Skin epidermis (tissue), 12 donors: ENCODE measurements around the gene MAN2B1.
A peak's percentile ranks its signal among the peaks of the same experiment; 100 is the strongest.
"Not testable (repeated sequence)": the region's sequence is repeated elsewhere in the genome, so short reads cannot be mapped to it uniquely, and the experiment has no call there.

Source experiments
- H3K27ac ChIP-seq, 21 experiments: fragments of 200-600 bp; sonication (generic) in 11 of 21; one replicate each; pipeline ENCODE4 v1.5.0; 2020; ENCODE audit warnings: mild to moderate bottlenecking in 3 of 21, inconsistent platforms in 2 of 21, moderate library complexity in 2 of 21
- H3K4me3 ChIP-seq, 7 experiments: fragments of 200-600 bp; sonication (generic) in 2 of 7; one replicate each; pipeline ENCODE4 v1.5.0; 2020; ENCODE audit warnings: inconsistent platforms in 2 of 7, mild to moderate bottlenecking in 2 of 7, moderate library complexity in 1 of 7

Gene MAN2B1

GRCh38 chr19:12629215-12629614 is 37.3 kb downstream of the MAN2B1 start:
- Histone ChIP-seq H3K4me3 (no peak overlapping the region), H3K27ac (no peak overlapping the region)

DNA sequence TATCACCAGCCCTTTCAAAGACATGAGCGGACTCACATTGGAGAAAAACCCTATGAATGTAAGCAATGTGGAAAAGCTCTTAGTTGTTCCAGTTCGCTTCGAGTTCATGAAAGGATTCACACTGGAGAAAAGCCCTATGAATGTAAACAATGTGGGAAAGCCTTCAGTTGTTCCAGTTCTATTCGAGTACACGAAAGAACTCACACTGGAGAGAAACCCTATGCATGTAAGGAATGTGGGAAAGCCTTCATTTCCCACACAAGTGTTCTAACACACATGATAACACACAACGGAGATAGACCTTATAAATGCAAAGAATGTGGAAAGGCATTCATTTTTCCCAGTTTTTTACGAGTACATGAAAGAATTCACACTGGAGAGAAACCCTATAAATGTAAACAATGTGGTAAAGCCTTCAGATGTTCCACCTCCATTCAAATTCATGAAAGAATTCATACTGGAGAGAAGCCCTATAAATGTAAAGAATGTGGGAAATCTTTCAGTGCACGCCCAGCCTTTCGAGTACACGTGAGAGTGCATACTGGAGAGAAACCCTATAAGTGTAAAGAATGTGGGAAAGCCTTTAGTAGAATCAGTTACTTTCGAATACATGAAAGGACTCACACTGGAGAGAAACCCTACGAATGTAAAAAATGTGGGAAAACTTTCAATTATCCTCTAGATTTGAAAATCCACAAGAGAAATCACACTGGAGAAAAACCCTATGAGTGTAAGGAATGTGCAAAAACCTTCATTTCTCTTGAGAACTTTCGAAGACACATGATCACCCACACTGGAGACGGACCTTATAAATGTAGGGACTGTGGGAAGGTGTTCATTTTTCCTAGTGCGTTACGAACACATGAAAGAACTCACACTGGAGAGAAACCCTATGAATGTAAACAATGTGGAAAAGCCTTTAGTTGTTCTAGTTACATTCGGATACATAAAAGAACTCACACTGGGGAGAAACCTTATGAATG is 38.2 kb downstream of the MAN2B1 start:
- Histone ChIP-seq H3K27ac (no peak overlapping the region), H3K4me3 (no peak overlapping the region)

DNA sequence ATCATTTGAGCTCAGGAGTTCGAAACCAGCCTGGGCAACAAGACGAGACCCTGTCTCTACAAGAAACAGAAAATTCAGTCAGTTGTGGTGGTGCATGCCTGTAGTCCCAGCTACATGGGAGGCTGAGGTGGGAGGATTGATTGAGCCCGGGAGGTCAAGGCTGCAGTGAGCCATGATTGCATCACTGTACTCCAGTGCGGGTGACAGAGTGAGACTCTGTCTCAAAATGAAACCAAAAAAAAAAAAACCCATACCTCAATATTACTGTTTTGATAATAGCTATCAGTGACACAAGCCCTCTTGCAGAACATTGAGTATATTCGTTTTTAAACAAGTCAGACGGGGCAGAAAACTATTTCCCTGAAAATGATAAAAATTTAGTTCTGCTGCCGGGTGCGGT is 39.6 kb downstream of the MAN2B1 start:
- Histone ChIP-seq H3K27ac (no peak overlapping the region), H3K4me3 (no peak overlapping the region)

DNA sequence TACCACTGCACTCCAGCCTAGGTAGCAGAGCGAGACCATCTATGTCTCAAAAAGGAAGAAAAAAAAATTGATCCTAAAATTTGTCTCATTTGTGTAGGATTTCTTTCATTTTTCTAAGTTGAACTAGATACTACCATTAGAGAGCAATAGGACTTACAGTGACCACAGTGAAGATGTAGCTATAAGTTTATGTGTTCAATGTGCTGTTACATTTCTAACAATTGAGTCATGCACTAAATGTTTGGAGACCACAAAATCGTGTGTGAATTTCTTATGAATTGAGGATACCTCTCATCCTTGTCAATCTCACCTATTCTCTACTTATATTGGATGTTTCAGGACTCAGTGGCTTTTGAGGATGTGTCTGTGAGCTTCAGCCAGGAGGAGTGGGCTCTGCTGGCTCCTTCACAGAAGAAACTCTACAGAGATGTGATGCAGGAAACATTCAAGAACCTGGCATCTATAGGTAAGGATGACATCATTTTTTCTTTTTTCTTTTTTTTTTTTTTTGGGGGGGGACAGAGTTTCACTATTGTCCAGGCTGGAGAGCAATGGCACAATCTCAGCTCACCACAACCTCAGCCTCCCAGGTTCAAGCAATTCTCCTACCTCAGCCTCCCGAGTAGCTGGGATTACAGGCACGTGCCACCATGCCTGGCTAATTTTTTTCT is 43.0 kb downstream of the MAN2B1 start:
- Histone ChIP-seq H3K27ac (no peak overlapping the region), H3K4me3 (no peak overlapping the region)

GRCh38 chr19:12621253-12622024 is 45.1 kb downstream of the MAN2B1 start:
- not testable (repeated sequence) for H3K4me3 ChIP-seq, H3K27ac ChIP-seq

DNA sequence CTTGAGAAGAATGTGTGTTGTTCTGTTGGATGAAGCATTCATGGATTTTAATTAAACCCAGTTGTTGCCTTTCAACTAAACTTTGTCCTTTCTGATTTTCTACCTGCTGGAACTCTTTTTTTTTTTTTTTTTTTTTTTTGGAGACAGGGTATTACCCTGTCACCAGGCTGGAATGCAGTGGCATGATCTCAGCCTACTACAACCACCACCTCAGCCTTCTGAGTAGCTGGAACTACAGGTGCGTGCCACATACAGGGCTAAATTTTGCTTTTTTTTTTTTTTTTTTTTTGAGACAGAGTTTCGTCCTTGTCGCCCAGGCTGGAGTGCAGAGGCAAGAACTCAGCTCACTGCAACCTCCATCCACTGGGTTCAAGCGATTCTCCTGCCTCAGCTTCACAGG is 48.9 kb downstream of the MAN2B1 start:
- no peak overlapping the region for H3K27ac ChIP-seq
- no peak overlapping the region for H3K4me3 ChIP-seq

DNA sequence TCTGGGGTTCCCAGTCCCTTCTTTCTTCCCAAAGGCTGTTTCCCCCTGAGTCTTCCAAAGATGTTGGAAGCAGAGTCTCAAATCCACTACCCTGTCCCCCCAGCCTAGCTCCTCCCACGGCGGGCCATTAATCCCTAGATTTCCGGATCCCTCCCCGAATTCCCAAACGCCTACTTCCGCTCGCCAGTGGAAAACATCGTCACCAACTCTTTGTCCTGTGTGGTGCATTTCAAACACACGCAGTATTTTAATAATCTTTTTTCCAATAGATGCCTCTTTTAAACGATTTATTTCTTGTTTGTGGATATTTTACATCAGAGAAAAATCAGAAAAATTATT is 55.2 kb downstream of the MAN2B1 start:
- Histone ChIP-seq H3K4me3 (peak overlapping the region; percentile 72 to 100 (median 100)), H3K27ac (peak overlapping the region; percentile 67 to 99 (median 94))

DNA sequence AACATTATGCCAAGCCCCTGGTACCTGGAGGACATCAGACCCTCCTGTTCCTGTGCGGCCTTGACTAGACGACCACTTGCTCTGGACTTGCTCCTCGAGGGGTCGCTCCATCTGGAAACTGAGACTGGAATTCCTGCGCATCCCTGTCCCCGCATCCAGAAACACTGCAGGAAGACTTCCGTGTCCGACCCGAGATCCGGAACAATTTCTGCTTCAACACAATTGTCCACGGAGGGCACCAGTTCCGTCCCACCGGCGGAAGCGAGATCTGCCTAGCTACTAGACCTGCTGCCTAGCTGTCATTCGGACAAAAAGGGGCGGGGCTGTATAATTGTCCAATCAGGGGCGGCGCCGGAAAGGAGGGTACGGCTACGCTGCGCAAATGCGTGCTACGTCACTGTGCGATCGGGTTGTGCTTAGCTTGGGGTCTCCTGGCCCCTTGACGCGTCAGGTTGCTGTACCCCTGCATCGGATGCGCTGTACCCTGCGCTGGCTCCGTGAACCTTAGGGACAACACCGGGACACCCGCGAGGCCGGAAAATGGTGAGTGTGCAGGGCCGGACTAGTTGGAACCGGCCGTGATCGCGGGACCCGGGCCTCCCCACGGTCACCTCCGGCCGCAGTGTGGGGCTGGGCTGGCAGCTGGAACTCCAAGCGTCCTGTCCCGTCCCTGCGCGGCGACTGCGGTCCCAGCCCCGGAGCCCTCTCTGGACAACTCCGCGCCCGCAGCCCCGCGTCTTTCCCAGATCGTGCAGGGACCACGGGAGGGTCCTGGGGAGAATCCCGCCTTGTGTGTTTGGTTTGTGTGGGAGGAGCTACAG is 55.8 kb downstream of the MAN2B1 start, which contains the start of the genes ZNF490 and ZNF791:
Gene ZNF490 (minus strand): TSS at position 274 of the 821 bp plus-strand sequence. CDS start 133 bp downstream, at position 141.
Gene ZNF791 (plus strand): TSS at position 381 of the 821 bp plus-strand sequence. CDS start 160 bp downstream, at position 541.
- peak within 1 kb of the TSS; percentile 67 to 99 (median 94) for H3K27ac ChIP-seq
- peak within 1 kb of the TSS; percentile 72 to 100 (median 100) for H3K4me3 ChIP-seq

- Histone ChIP-seq H3K4me3 (no peak overlapping the region), H3K27ac (no peak overlapping the region)
Observed at GRCh38 chr19:12607631-12608030, 58.9 kb downstream of the MAN2B1 start.

DNA sequence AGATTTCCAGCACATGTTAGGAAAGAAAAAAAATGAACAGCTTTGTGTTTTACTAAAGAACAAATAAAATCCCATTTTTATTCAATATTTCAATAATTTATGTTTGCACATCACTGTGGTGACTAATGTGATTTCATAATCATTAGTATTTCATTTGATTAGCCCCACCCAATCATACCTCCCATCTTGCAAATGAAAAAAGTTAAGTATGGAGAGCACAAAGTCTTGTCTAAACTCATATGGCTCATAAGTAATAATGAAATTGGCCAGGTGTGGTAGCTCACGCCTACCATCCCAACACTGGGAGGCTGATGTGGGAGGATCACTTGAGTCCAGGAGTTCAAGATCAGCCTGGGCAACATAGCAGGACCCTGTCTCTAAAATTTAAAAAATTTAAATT is 59.7 kb downstream of the MAN2B1 start:
- H3K27ac ChIP-seq, result no peak overlapping the region
- no peak overlapping the region for H3K4me3 ChIP-seq

DNA sequence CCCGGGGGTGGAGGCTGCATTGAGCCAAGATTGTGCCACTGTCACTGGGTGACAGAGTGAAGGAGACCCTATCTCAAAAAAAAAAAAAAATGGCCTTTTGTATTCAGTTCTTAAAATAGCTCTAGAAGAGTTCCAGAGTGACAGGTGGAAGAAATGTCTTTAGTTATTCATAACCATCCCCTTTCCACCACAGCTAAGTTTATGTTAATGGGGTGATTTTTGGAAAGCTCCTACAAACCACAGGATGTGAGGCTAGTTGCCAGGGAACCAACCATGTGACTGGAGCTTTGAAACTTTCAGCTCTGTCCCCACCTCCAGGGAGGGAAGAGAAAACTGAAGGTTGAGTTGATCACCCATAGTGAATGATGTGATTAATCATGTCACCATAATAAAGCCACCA is 62.8 kb downstream of the MAN2B1 start:
- H3K27ac ChIP-seq, result peak overlapping the region in 1 of 21 experiments; percentile 32
- H3K4me3 ChIP-seq, result no peak overlapping the region

- H3K4me3 ChIP-seq, result no peak overlapping the region
- H3K27ac ChIP-seq, result no peak overlapping the region
Observed at GRCh38 chr19:12597594-12597993, 68.9 kb downstream of the MAN2B1 start.

GRCh38 chr19:12596927-12597548 is 69.5 kb downstream of the MAN2B1 start:
- no peak overlapping the region for H3K27ac ChIP-seq
- H3K4me3 ChIP-seq, result no peak overlapping the region
